Measurements from ENCODE around the gene PML. TPM values are rescaled to one million over a fixed set of nuclear protein-coding genes. Genes with fewer than 3 reads are reported as not detected.

PML gene
- total and polyA plus RNA-seq, 2 experiments from 2014 or later: 15.7 to 29.9 TPM

DNA sequence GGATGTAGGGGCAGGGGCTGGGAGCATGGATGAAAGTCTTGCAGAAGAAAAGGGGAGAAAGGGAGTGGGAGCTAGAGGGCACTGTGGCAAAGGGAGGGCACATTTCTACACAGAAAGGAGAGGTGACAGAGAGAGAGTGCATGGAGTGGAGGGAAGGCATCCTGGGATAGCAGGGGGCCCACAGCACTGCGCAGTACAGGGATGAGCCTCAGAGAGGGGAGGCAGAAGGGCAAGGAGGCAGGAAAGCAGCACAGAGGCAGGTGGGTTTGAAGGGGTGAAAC is 7.8 kb upstream of the PML start:
- 69% methylated on average over 1 of the region's 1 CpG for whole genome bisulfite sequencing (ENCODE audit: low lambda C conversion rate, missing lambda C conversion rate)
- DNase-seq (ENCODE audit: low spot score): no peak
- Histone ChIP-seq H3K27me3 (no peaks in the 10 kb centered on the region), H3K36me3 (replicated peaks; ENCODE audit: insufficient read depth, low read depth) (no peaks in the 10 kb centered on the region), H2AFZ (no peak overlapping the region), H3K4me2 (no peak overlapping the region), H4K20me1 (ENCODE audit: insufficient read depth, poor library complexity, severe bottlenecking) (no peaks in the 10 kb centered on the region), H3K4me1 (ENCODE audit: insufficient read depth) (peaks cover 34% of the 10 kb centered on the region), H3K79me2 (no peaks in the 10 kb centered on the region), H3K27ac (no peak overlapping the region), H3K4me3 (no peak overlapping the region), H3K9me2 (replicated peaks; ENCODE audit: insufficient read depth) (no peaks in the 10 kb centered on the region), H3K9me3 (ENCODE audit: low read depth) (no peaks in the 10 kb centered on the region)
- TF ChIP-seq EZH2phosphoT487 (IDR thresholded peaks at IDR 0.05; ENCODE audit: low read depth, severe bottlenecking, unreplicated experiment) (no peak), EZH2 (IDR thresholded peaks at IDR 0.05; ENCODE audit: borderline replicate concordance) (no peak), CTCF (IDR thresholded peaks at IDR 0.05; ENCODE audit: poor library complexity) (no peak)

- no peaks in the 10 kb centered on the region for H4K20me1 ChIP-seq (ENCODE audit: insufficient read depth, poor library complexity, severe bottlenecking)
- H3K36me3 ChIP-seq (replicated peaks; ENCODE audit: insufficient read depth, low read depth): no peaks in the 10 kb centered on the region
- no peak for DNase-seq (ENCODE audit: low spot score)
- WGBS (ENCODE audit: low lambda C conversion rate, missing lambda C conversion rate): 89% methylated on average over 4 of the region's 4 CpGs
- no peaks in the 10 kb centered on the region for H3K9me3 ChIP-seq (ENCODE audit: low read depth)
- H3K27ac ChIP-seq: no peak overlapping the region
- H3K79me2 ChIP-seq: no peaks in the 10 kb centered on the region
- no peak overlapping the region for H2AFZ ChIP-seq
- no peaks in the 10 kb centered on the region for H3K9me2 ChIP-seq (replicated peaks; ENCODE audit: insufficient read depth)
- no peak for TF ChIP-seq EZH2 (IDR thresholded peaks at IDR 0.05; ENCODE audit: borderline replicate concordance)
- TF ChIP-seq EZH2phosphoT487 (IDR thresholded peaks at IDR 0.05; ENCODE audit: low read depth, severe bottlenecking, unreplicated experiment): no peak
- TF ChIP-seq CTCF (IDR thresholded peaks at IDR 0.05; ENCODE audit: poor library complexity): no peak
- H3K4me3 ChIP-seq: no peak overlapping the region
- no peaks in the 10 kb centered on the region for H3K27me3 ChIP-seq
- H3K4me2 ChIP-seq: no peak overlapping the region
- peaks cover 28% of the 10 kb centered on the region for H3K4me1 ChIP-seq (ENCODE audit: insufficient read depth)
Observed at GRCh38 chr15:73987250-73987649, 7.3 kb upstream of the PML start.

- H3K36me3 ChIP-seq (replicated peaks; ENCODE audit: insufficient read depth, low read depth): no peaks in the 10 kb centered on the region
- no peaks in the 10 kb centered on the region for H4K20me1 ChIP-seq (ENCODE audit: insufficient read depth, poor library complexity, severe bottlenecking)
- H3K27me3 ChIP-seq: no peaks in the 10 kb centered on the region
- H3K9me2 ChIP-seq (replicated peaks; ENCODE audit: insufficient read depth): no peaks in the 10 kb centered on the region
- H3K9me3 ChIP-seq (ENCODE audit: low read depth): no peaks in the 10 kb centered on the region
- no peak for DNase-seq (ENCODE audit: low spot score)
- H3K4me1 ChIP-seq (ENCODE audit: insufficient read depth): peaks cover 22% of the 10 kb centered on the region
- peak overlapping the region; percentile 67 for H3K27ac ChIP-seq
- 87% methylated on average over 9 of the region's 9 CpGs for WGBS (ENCODE audit: low lambda C conversion rate, missing lambda C conversion rate)
- no peaks in the 10 kb centered on the region for H3K79me2 ChIP-seq
- no peak overlapping the region for H2AFZ ChIP-seq
- TF ChIP-seq EZH2 (IDR thresholded peaks at IDR 0.05; ENCODE audit: borderline replicate concordance) (no peak), CTCF (IDR thresholded peaks at IDR 0.05; ENCODE audit: poor library complexity) (no peak), EZH2phosphoT487 (IDR thresholded peaks at IDR 0.05; ENCODE audit: low read depth, severe bottlenecking, unreplicated experiment) (no peak)
- no peak overlapping the region for H3K4me3 ChIP-seq
- no peak overlapping the region for H3K4me2 ChIP-seq
Observed at GRCh38 chr15:73987681-73988444, 6.7 kb upstream of the PML start.

Data from hepatocyte (in vitro differentiated cells).